Endothelial cell of umbilical vein (primary cell): ENCODE data around the gene EYS. TPM values are rescaled to one million over a fixed set of nuclear protein-coding genes. Genes with fewer than 3 reads are reported as not detected.

Experiments
- BruUV-seq: library from RNA; stranded (reverse); fragments of 400-500 nt; replicated peaks from 2 replicates; lab custom pipeline; 2021; lab: Mats Ljungman, UMichigan
- CTCF ChIA-PET: fragments of 300-600, 350-600 bp; sonication (Branson Sonifier 250); formaldehyde crosslinking; loops from one replicate; lab custom pipeline; 2021; ENCODE audit warnings: antibody characterized with exemption, inconsistent platforms; lab: Charles Lee
- POLR2A ChIA-PET: fragments of 300-600, 350-600 bp; sonication (Branson Sonifier 250); formaldehyde crosslinking; loops from one replicate; lab custom pipeline; 2021; ENCODE audit warnings: antibody characterized with exemption, inconsistent platforms; lab: Charles Lee
- DNase-seq: peaks from one replicate; pipeline ENCODE4 v3.0.0-alpha.2; 2011; ENCODE audit warnings: low read depth, low spot score
- FAIRE-seq: peaks from 2 replicates; lab custom pipeline; 2011; peaks lifted over from hg19 to GRCh38; lab: Jason Lieb, UNC
- H2AFZ ChIP-seq: 2 replicates; pipeline ENCODE4 v1.6.0; 2012; ENCODE audit warnings: low read depth, low read length, control low read depth, inconsistent platforms
- H3K27ac ChIP-seq: 2 replicates; pipeline ENCODE4 v1.5.1; 2011; ENCODE audit warnings: low read depth, mild to moderate bottlenecking, control low read depth, low read length, moderate library complexity; ENCODE audit not compliant: insufficient read depth
- H3K27me3 ChIP-seq, 2 experiments: 2 replicates each; pipeline versions ENCODE4 v1.6.0 to v1.6.1; 2011; ENCODE audit warnings: low read length in 2 of 2, mixed read lengths in 1 of 2; ENCODE audit not compliant: control insufficient read depth in 2 of 2, insufficient read depth in 2 of 2
- H3K36me3 ChIP-seq, 2 experiments: 2 replicates in 1 of 2; 3 replicates in 1 of 2; pipeline ENCODE4 v1.5.1; 2011; ENCODE audit warnings: low read length in 2 of 2, mild to moderate bottlenecking in 1 of 2, moderate library complexity in 1 of 2; ENCODE audit not compliant: control insufficient read depth in 2 of 2, insufficient read depth in 2 of 2; ENCODE audit errors: extremely low read depth in 1 of 2
- H3K4me1 ChIP-seq: 3 replicates; pipeline ENCODE4 v1.5.1; 2011; ENCODE audit warnings: mild to moderate bottlenecking, low read length; ENCODE audit not compliant: control insufficient read depth, insufficient read depth; ENCODE audit errors: extremely low read depth
- H3K4me2 ChIP-seq: 2 replicates; pipeline ENCODE4 v1.6.1; 2011; ENCODE audit warnings: low read length, control low read depth, mixed read lengths; ENCODE audit not compliant: insufficient read depth
- H3K4me3 ChIP-seq, 3 experiments: fragments of 200-600 bp in 1 of 3; sonication (generic), shearing (Covaris generic) in 1 of 3; replicated peaks in 1 of 3; 2 replicates each; pipeline ENCODE4 v1.5.1; 2011 to 2016; ENCODE audit warnings: control low read depth in 3 of 3, low read length in 3 of 3, mild to moderate bottlenecking in 2 of 3, inconsistent platforms in 1 of 3, low read depth in 1 of 3, moderate library complexity in 1 of 3; ENCODE audit not compliant: insufficient read depth in 1 of 3
- H3K79me2 ChIP-seq: 2 replicates; pipeline ENCODE4 v1.6.0; 2012; ENCODE audit warnings: low read length, inconsistent platforms; ENCODE audit not compliant: control insufficient read depth, insufficient read depth
- H3K9ac ChIP-seq: replicated peaks from 2 replicates; pipeline ENCODE3; 2011; ENCODE audit warnings: low read length, control low read depth; ENCODE audit not compliant: insufficient read depth; ENCODE audit errors: extremely low read depth
- H3K9me1 ChIP-seq: replicated peaks from 3 replicates; pipeline ENCODE4 v1.6.0; 2011; ENCODE audit warnings: mild to moderate bottlenecking, low read length; ENCODE audit not compliant: control insufficient read depth, insufficient read depth; ENCODE audit errors: extremely low read depth
- H3K9me3 ChIP-seq: replicated peaks from 2 replicates; pipeline ENCODE4 v1.5.1; 2012; ENCODE audit warnings: low read length, inconsistent platforms; ENCODE audit not compliant: control insufficient read depth, insufficient read depth
- H4K20me1 ChIP-seq: replicated peaks from 2 replicates; pipeline ENCODE3; 2011; ENCODE audit warnings: mild to moderate bottlenecking, low read length; ENCODE audit not compliant: control insufficient read depth, insufficient read depth; ENCODE audit errors: extremely low read depth
- EZH2 ChIP-seq: IDR thresholded peaks from 2 replicates; pipeline ENCODE4 v1.6.1; 2012; ENCODE audit warnings: borderline replicate concordance, low read depth, mild to moderate bottlenecking, moderate library complexity, low read length, inconsistent platforms; ENCODE audit not compliant: severe bottlenecking
- FOS ChIP-seq: IDR thresholded peaks from 2 replicates; pipeline ENCODE4 v1.6.1; 2011; ENCODE audit warnings: mild to moderate bottlenecking, low read length, moderate library complexity, borderline replicate concordance; ENCODE audit not compliant: insufficient read depth
- GATA2 ChIP-seq: IDR thresholded peaks from 2 replicates; pipeline ENCODE4 v1.7.0; 2011; ENCODE audit warnings: low read depth, mild to moderate bottlenecking, moderate library complexity, mixed read lengths, low read length; ENCODE audit not compliant: insufficient read length, insufficient read depth
- JUN ChIP-seq: IDR thresholded peaks from 2 replicates; pipeline ENCODE4 v1.6.1; 2011; ENCODE audit warnings: borderline replicate concordance, low read depth; ENCODE audit not compliant: insufficient read length, insufficient read depth
- MYC ChIP-seq: IDR thresholded peaks from one replicate; pipeline ENCODE4 v1.6.1; 2011; ENCODE audit warnings: mild to moderate bottlenecking, low read depth, low read length
- POLR2A ChIP-seq: IDR thresholded peaks from 2 replicates; pipeline ENCODE4 v1.6.1; 2012; ENCODE audit warnings: low read depth, mild to moderate bottlenecking, control low read depth, low read length
- POLR2AphosphoS5 ChIP-seq: IDR thresholded peaks from 2 replicates; pipeline ENCODE4 v1.6.1; 2012; ENCODE audit warnings: low read depth, mild to moderate bottlenecking, control low read depth, low read length, moderate library complexity; ENCODE audit not compliant: insufficient read depth
- dilution Hi-C: fragments of 300-500 bp; cut with MboI; formaldehyde crosslinking; loops from one replicate; pipeline ENCODE4 v1.15.0; 2019; ENCODE audit warnings: low sequenced_read_pairs; ENCODE audit not compliant: extremely low pct_ligation_motif_present
- intact Hi-C: fragments of 100-400 bp; cut with micrococcal nuclease; formaldehyde crosslinking; loops from one replicate; pipeline ENCODE4 v1.10.0; 2022
- polyA plus RNA-seq, 4 experiments: library from polyadenylated mRNA; depleted of rRNA in 3 of 4; stranded (reverse) in 3 of 4; unstranded in 1 of 4; fragments of >200 nt; gene quantifications; 2 replicates each; pipeline versions ENCODE4 v1.2.1 to v1.2.3, GENCODE V29; 2011 to 2012; ENCODE audit warnings: missing spikeins in 1 of 4
- total RNA-seq: library from RNA; stranded (reverse); gene quantifications from 2 replicates; pipeline ENCODE4 v1.2.3, GENCODE V29; 2021
- TF ChIP-seq, protein P1 (sequence below): IDR thresholded peaks from 2 replicates; pipeline ENCODE4 v1.6.1; 2011; ENCODE audit not compliant: insufficient read depth, insufficient read length
- TF ChIP-seq, protein P2 (sequence below), 2 donors: IDR thresholded peaks; 1 replicate in 1 of 2; 2 replicates in 1 of 2; pipeline ENCODE4 v1.5.1; 2011; ENCODE audit warnings: low read length in 2 of 2, mild to moderate bottlenecking in 2 of 2, moderate library complexity in 2 of 2, control low read depth in 1 of 2, inconsistent platforms in 1 of 2, low read depth in 1 of 2; ENCODE audit not compliant: insufficient read depth in 1 of 2; ENCODE audit errors: extremely low read depth in 1 of 2

The EYS gene
- total and polyA plus RNA-seq, 2 donors (not counting 3 experiments of a cell fraction or from before 2014, with no cell fraction given): 0.01 to 0.27 TPM

DNA sequence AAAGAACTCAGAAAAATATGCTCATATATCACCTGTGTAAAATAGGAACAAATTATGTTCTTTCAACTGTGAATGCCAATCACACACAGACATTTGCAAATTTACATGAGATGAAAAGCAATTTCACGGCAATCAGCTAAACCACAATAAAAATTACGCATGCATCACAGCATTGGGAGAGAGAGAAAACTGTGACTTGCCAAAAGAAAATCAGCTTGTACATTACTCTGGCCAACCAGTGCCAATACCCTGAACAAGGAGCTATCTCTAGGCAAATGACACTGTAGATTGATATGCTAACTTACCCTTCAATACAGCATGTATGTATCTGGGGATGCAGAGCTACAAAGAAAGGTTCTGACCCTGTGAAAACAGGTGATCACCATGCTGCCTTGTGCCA, 515.6 kb downstream of the EYS start:
- CTCF ChIA-PET: interaction anchor here (0.9 to 1.8 kb wide), 2 partner anchors 9 to 193 kb away, joined by 3 to 4 read pairs; no protein-coding TSS in a partner anchor
- H3K4me3 ChIP-seq: no peak overlapping the region
- no peaks in the 10 kb centered on the region for H3K27me3 ChIP-seq
- DNase-seq (no peak), FAIRE-seq (no peak)
- H3K9me1 ChIP-seq: no peaks in the 10 kb centered on the region
- intact Hi-C loops: no loop called here
- no peak overlapping the region for H3K4me2 ChIP-seq
- no peaks in the 10 kb centered on the region for H3K79me2 ChIP-seq
- no peaks in the 10 kb centered on the region for H4K20me1 ChIP-seq
- no peaks in the 10 kb centered on the region for H3K36me3 ChIP-seq
- no peaks in the 10 kb centered on the region for H3K9me3 ChIP-seq
- H3K9ac ChIP-seq: no peak overlapping the region
- POLR2A ChIA-PET: no interaction called here
- no peaks in the 10 kb centered on the region for H3K4me1 ChIP-seq
- BruUV-seq: no TSS peak
- dilution Hi-C loops: no loop called here
- no peak overlapping the region for H3K27ac ChIP-seq
- TF ChIP-seq, protein P1, sequence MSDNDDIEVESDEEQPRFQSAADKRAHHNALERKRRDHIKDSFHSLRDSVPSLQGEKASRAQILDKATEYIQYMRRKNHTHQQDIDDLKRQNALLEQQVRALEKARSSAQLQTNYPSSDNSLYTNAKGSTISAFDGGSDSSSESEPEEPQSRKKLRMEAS: no peak
- no peak overlapping the region for H2AFZ ChIP-seq

DNA sequence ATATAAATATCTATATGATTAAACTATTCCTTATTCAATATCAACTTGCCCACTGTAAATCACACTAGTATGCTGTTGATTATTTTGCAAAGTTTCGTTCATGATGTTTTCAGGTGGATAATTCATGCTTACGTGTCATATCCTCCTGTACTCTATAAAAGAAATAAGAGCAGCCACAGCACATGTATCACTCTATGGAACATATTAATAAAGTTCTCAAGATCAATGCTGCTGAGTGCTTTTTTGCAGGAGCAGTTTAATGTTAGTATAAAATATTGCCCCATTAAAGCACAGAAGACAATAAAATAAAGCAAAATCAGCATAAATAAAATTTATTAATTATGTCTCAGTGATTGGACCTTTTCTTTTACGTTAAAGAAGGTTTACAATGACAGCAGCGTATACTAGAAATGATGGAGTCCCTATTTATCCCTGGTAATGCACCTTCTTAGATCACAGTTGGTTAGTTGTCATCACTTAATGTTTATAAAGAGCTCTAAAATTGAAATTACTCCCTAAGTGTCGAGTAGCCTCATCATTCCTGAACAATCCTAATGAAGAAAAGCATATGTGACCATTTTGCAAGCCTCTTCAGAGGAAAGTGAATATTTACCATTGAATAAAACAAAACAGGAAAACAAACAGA, 517.7 kb downstream of the EYS start:
- ChIA-PET POLR2A (no interaction called here), CTCF (interaction anchor here (0.6 kb wide), 1 partner anchor 80 kb away, joined by 3 read pairs; no protein-coding TSS in a partner anchor)
- no peaks in the 10 kb centered on the region for H4K20me1 ChIP-seq
- no peaks in the 10 kb centered on the region for H3K27me3 ChIP-seq
- dilution Hi-C loops (no loop called here), intact Hi-C loops (no loop called here)
- no peaks in the 10 kb centered on the region for H3K9me3 ChIP-seq
- no TSS peak for BruUV-seq
- TF ChIP-seq GATA2: no peak
- TF ChIP-seq, protein P1: no peak
- no peak for TF ChIP-seq POLR2AphosphoS5
- TF ChIP-seq JUN: no peak
- TF ChIP-seq EZH2: no peak
- no peak for TF ChIP-seq FOS
- no peak for TF ChIP-seq MYC
- no peak for TF ChIP-seq POLR2A
- TF ChIP-seq, protein P2, sequence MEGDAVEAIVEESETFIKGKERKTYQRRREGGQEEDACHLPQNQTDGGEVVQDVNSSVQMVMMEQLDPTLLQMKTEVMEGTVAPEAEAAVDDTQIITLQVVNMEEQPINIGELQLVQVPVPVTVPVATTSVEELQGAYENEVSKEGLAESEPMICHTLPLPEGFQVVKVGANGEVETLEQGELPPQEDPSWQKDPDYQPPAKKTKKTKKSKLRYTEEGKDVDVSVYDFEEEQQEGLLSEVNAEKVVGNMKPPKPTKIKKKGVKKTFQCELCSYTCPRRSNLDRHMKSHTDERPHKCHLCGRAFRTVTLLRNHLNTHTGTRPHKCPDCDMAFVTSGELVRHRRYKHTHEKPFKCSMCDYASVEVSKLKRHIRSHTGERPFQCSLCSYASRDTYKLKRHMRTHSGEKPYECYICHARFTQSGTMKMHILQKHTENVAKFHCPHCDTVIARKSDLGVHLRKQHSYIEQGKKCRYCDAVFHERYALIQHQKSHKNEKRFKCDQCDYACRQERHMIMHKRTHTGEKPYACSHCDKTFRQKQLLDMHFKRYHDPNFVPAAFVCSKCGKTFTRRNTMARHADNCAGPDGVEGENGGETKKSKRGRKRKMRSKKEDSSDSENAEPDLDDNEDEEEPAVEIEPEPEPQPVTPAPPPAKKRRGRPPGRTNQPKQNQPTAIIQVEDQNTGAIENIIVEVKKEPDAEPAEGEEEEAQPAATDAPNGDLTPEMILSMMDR (IDR thresholded peaks at IDR 0.05; ENCODE audit: extremely low read depth in 1 of 2, insufficient read depth in 1 of 2, low read depth in 1 of 2, low read length in 2 of 2): no peak
- H3K4me2 ChIP-seq: no peak overlapping the region
- H3K27ac ChIP-seq: no peak overlapping the region
- FAIRE-seq (no peak), DNase-seq (no peak)
- H3K36me3 ChIP-seq: no peaks in the 10 kb centered on the region
- no peak overlapping the region for H3K4me3 ChIP-seq
- no peaks in the 10 kb centered on the region for H3K79me2 ChIP-seq
- H3K9ac ChIP-seq: no peak overlapping the region
- H3K4me1 ChIP-seq: no peaks in the 10 kb centered on the region
- H2AFZ ChIP-seq: no peak overlapping the region
- no peaks in the 10 kb centered on the region for H3K9me1 ChIP-seq
